C4-2B (cell line): ENCODE results near the gene ETS1.

Experiments
- H3K27ac ChIP-seq: fragments of 450-650 bp; 2 replicates; pipeline ENCODE4 v1.5.1; 2017
- ZFX ChIP-seq: fragments of 450-650 bp; IDR thresholded peaks from 2 replicates; pipeline ENCODE4 v1.6.1; 2017
- TF ChIP-seq, protein P1 (sequence below): fragments of 450-650 bp; conservative IDR thresholded peaks from 2 replicates; pipeline ENCODE4 v1.5.1; 2017; ENCODE audit warnings: mild to moderate bottlenecking

Gene ETS1

DNA sequence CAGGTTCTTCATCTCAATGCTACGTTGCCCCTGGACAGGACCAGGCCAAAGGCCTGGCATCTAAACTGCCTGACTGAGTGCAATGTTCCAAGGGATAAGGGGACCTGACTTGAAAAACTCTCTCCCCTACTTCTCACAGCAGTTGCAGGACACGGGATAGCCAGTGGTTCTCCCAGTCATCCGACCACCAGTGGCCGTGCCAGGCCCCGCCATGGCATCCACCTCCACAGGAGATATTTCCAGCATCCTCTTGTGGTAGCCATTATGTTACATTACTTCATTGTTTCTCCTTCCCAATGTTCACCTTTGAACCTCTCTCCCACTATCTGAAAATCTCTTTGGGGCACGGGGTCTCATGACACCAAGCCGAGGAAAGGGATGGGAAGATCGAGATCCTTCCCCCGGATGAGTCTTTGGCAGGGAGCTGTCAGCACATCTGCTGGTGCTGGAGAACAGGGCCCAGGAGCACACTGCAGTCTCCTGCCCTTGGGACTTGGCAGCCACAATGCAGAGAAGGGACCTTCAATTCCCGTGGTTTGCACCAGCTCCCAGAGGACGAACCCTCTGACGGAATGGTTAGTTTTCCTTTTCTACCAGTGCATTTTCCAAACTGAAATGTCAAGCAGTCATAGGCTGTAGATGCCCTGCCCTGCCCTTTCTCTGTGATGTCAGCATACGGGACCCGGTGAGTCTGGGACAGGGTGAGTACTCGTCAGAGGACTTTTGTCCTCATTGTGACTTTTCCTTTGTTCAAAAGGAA is 121.2 kb downstream of the ETS1 start:
- TF ChIP-seq, protein P1, sequence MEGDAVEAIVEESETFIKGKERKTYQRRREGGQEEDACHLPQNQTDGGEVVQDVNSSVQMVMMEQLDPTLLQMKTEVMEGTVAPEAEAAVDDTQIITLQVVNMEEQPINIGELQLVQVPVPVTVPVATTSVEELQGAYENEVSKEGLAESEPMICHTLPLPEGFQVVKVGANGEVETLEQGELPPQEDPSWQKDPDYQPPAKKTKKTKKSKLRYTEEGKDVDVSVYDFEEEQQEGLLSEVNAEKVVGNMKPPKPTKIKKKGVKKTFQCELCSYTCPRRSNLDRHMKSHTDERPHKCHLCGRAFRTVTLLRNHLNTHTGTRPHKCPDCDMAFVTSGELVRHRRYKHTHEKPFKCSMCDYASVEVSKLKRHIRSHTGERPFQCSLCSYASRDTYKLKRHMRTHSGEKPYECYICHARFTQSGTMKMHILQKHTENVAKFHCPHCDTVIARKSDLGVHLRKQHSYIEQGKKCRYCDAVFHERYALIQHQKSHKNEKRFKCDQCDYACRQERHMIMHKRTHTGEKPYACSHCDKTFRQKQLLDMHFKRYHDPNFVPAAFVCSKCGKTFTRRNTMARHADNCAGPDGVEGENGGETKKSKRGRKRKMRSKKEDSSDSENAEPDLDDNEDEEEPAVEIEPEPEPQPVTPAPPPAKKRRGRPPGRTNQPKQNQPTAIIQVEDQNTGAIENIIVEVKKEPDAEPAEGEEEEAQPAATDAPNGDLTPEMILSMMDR, result no peak
- TF ChIP-seq ZFX, result no peak
- H3K27ac ChIP-seq, result no peak overlapping the region

DNA sequence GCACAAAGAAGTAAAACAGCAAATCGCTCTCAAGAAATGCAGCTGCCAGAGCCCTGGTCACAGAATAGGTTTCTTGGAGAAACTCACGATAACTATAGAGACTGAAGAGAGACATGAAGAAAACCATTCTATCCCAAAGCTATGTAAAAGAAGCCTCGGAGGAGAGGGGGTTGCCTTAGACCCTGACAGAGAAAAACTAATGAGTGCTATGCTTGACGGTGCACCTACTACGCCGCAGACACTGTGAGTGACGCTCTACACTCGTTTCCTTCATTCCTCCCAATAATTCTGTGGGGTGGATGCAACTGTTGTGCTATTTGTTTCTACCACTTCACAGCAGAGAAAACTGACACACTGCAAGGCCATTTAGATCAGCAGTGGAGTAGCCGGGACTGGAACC is 121.8 kb downstream of the ETS1 start:
- no peak overlapping the region for H3K27ac ChIP-seq
- TF ChIP-seq, protein P1, result no peak
- TF ChIP-seq ZFX, result no peak

DNA sequence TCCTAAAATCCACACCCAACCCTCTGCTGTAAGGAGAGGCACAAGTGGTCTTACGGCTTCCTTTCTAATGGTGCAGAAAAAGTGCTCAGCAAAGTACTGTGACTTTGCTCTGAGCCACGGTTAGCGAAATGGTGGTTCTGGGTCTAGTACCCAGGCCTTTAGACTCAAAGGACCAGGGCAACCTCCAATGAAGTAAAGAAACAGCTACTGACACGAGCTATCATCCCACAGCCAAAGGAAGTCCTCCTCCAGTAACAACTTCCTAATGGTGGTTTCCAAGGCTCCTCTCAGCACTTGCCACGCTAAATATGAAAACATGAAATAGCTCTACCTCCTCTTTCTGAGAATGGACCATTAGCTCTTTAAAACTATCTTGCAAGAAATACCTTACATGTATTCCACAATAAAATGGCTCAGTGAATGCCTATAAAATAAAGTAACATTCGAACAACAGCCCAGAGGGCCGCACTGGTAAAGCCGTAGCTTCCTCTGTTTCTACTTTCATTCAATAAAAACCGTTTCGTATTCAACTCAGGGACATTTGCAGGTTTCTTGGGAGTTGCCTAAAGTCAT is 122.4 kb downstream of the ETS1 start:
- no peak for TF ChIP-seq ZFX
- TF ChIP-seq, protein P1, result no peak
- H3K27ac ChIP-seq, result no peak overlapping the region

DNA sequence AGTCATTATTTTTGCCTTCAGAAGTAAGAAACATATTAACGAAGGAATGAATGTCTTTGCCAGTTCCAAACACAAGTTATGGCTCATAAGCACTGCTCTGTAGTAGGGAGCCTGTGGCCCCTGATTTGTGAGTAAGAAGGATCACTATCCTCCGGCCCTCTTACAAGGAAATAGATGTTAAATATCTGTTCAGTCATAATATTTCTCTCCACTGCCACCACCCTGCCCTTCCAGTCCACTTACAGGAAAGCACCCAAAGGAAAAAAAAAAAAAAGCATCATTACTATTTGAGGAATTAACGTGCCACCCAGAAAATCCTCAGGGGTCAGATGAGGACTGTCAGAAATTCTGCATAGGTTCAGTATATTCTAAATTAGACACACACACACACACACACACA is 123.4 kb downstream of the ETS1 start:
- TF ChIP-seq ZFX, result no peak
- TF ChIP-seq, protein P1, result no peak
- no peak overlapping the region for H3K27ac ChIP-seq

DNA sequence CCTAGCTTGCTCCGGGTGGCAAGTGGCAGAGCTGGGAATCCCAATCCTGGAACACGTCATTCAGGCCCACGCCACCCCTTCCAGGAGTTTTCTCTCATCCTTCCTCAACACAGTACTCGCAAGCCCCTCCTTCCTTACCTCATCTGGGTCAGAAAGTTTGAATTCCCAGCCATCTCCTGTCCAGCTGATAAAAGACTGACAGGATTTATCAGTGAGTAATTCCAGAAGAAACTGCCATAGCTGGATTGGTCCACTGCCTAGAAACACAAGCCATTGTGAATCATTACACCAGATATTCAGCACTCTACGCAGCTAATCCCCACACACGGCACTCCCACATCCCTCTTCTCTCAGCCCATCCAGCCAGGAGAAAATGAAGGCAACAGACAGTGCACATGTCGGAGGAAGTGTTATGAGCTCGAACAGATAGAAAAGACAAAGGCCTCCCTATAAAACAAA is 124.0 kb downstream of the ETS1 start:
- H3K27ac ChIP-seq, result no peak overlapping the region
- TF ChIP-seq, protein P1, result no peak
- TF ChIP-seq ZFX, result no peak

DNA sequence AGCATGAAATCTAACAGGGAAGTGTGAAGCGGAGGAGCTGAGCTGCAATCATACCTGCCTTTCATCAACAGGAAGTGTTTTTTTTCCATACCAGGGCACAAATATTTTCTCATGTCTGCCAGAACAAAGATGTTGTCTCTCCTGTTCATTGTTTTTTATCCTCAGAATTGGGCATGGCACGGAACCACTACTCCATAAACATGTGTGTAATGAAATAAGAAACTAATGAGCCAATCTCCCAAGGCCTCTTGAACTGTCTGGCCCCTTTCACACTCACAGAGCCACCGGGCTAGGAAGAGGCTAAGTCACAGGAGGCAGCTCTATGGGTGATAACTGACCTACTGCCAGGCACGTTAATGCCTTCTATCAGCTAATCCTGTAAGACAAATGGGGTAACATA is 124.4 kb downstream of the ETS1 start:
- H3K27ac ChIP-seq, result no peak overlapping the region
- TF ChIP-seq, protein P1, result no peak
- no peak for TF ChIP-seq ZFX

DNA sequence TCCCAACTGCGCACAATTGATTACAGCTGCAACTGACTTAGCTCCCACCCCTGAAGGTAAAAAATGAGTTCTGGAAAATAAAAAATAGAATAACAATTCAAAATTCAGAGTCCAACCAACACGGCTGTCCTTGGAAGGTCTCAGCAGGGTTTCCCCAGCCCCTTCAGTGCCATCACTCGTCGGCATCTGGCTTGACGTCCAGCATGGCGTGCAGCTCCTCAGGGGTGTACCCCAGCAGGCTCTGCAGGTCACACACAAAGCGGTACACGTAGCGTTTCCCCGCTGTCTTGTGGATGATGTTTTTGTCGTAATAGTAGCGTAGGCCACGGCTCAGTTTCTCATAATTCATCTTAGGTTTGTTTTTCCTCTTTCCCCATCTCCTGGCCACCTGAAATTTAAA is 125.2 kb downstream of the ETS1 start:
- TF ChIP-seq, protein P1, result no peak
- TF ChIP-seq ZFX, result no peak
- H3K27ac ChIP-seq, result no peak overlapping the region
